Skin epidermis (tissue), 12 donors: ENCODE measurements around the gene ABCC11.

Source experiments
- H3K27ac ChIP-seq, 21 experiments: fragments of 200-600 bp; sonication (generic) in 11 of 21; one replicate each; pipeline ENCODE4 v1.5.0; 2020; ENCODE audit warnings: mild to moderate bottlenecking in 3 of 21, inconsistent platforms in 2 of 21, moderate library complexity in 2 of 21
- H3K4me3 ChIP-seq, 7 experiments: fragments of 200-600 bp; sonication (generic) in 2 of 7; one replicate each; pipeline ENCODE4 v1.5.0; 2020; ENCODE audit warnings: inconsistent platforms in 2 of 7, mild to moderate bottlenecking in 2 of 7, moderate library complexity in 1 of 7

Gene ABCC11

GRCh38 chr16:48139517-48139916 lies 107.8 kb downstream of the ABCC11 start:
- Histone ChIP-seq H3K27ac (no peak overlapping the region), H3K4me3 (no peak overlapping the region)

DNA sequence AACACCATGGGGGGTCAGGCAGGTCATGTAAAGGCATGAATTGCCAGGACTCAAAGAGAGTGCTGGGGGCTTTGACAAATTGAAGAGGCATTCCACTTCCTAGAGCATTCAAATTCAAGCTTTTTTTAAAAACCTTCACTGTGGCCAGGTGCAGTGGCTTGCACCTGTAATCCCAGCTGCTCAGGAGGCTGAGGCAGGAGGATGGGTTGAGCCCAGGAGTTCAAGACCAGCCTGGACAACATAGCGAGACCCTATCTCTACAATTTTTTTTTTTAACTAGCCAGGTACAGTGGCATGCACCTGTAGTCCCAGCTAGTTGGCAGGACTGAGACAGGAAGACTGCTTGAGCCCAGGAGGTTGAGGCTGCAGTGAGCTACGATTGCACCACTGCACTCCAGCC lies 108.8 kb downstream of the ABCC11 start:
- no peak overlapping the region for H3K4me3 ChIP-seq

DNA sequence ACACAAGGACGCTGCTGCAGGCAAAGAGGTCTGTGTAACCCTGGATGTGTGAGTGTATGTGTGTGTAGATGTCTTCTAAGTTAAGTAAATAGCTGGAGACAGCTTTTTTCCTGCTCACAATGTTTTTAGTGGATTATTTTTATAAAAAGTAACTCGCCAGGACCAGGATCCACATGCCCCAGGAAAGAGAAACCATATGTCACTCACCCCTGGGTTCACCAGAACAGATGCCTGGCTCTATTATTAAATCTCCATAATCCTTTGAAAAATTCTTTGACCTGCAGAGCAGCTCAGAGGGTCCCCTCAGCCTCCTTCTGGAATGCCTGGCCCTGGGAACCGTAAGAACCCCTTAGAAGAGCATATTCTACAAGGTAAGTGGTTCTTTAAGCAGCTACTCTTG lies 109.5 kb downstream of the ABCC11 start:
- H3K27ac ChIP-seq: no peak overlapping the region

More for the DNA sequence above, 108.8 kb downstream of the ABCC11 start:
- H3K27ac ChIP-seq: no peak overlapping the region

DNA sequence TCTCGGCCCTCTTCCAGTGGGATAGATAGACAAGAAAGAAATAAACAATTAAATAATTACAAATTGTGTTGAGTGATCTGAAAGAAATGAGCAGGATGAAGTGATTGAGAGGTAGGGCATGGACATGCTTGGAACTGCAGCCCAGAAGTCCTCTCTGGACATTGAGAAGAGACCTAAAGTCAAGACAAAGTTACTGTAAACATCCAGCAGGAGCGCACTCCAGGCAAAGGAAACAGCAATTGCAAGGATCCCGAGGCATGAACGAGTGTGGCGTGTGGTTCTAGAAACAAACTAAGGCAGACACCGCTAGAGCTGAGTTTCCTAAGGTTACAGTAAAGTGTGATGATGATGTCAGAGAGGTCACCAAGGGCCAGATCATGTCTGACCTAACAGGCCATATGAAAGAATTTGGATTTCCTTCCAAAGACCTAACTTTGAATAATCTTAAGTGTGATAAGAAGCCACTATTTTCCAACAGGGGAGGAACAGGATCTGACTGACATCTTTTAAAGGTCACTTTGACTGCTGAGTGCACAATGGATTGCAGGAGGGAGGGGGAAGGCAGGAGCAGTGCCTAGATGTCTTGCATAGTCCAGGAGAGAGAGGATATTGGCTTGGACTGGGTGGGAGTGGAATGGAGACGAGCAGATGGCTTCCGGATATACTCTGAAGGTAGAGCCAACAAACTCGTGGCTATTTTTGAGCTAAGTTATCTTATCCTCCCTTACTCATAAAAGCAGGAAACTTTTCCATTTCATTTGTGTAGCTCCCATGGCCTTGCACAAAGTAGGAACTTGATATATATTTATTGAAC lies 110.6 kb downstream of the ABCC11 start:
- Histone ChIP-seq H3K27ac (no peak overlapping the region), H3K4me3 (no peak overlapping the region)

More for the DNA sequence above, 109.5 kb downstream of the ABCC11 start:
- no peak overlapping the region for H3K4me3 ChIP-seq

DNA sequence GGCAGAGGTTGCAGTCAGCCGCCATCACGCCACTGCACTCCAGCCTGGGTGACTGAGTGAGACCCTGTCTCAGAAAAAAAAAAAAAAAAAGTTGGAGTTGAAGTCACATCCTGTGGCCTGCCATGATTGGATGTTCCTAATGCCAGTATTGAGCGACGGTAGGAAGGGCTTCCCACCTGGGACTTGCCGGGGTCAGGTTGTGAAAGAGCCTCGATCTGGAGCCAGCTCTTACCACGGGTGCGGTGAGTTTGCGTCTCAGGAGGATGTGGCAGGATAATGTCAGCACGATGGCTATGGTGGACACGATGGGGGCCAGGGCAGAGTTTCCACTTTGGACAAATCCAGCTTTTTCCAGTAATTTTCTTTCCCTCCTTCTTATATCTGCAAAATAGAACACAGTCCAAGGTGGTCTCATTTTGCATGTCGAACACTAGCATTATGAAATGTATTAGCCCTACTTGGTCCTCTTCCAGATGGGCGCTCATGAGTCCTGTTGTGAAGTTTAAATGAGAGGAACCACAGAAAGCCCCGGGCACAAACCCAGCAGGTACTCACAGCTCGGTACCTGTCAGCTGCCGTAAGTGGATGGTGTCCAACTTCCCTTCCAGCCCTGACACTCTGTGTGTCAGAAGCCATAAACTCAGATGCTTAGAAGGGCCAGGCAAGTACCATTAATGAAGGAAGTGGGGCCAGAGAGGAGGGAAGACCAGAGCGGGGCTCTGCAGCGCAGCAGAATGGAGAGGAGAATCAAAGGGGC lies 113.7 kb downstream of the ABCC11 start:
- H3K27ac ChIP-seq: no peak overlapping the region
- no peak overlapping the region for H3K4me3 ChIP-seq

GRCh38 chr16:48132696-48133095 lies 114.6 kb downstream of the ABCC11 start:
- no peak overlapping the region for H3K27ac ChIP-seq
- no peak overlapping the region for H3K4me3 ChIP-seq

DNA sequence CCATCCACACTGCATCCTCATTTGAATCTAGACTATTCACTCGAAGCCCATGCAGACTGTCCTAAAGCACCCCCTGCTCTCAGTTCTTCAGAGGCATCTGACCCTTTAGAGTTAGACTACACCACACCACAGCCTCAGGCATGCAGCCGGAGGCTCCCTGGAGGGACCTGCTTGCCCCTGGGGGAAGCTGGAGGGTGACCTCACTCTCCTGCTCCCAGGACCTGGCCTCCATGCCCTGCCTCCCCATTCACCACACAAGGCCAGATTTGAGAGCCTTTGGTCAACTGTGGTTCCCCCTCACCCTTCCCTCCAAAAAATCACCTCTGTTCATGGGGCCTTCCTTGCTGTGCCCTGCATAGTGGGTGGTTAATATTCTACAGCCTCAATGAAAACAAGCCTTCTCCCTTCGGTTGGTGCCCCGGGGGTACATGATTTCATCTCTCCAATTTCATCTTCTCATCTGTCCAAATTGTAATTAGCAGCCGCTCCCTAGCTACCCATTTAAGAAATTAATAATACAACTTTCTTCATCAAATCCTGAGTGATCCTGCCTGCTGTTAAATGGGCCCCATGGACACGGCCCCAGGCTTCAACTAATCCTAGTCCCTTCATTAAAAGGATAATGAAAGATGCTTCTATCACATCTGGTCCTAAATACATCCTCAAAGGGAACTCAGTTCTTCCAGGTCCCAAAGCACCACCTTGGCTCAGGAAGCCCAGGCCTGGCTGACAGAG lies 116.0 kb downstream of the ABCC11 start:
- Histone ChIP-seq H3K4me3 (no peak overlapping the region), H3K27ac (no peak overlapping the region)

GRCh38 chr16:48129926-48130325 lies 117.4 kb downstream of the ABCC11 start:
- H3K4me3 ChIP-seq: no peak overlapping the region
- H3K27ac ChIP-seq: no peak overlapping the region

- Histone ChIP-seq H3K4me3 (no peak overlapping the region), H3K27ac (no peak overlapping the region)
Measured at GRCh38 chr16:48128769-48129168, 118.6 kb downstream of the ABCC11 start.

- H3K27ac ChIP-seq: no peak overlapping the region
- H3K4me3 ChIP-seq: no peak overlapping the region
Measured at GRCh38 chr16:48126801-48127644, 120.3 kb downstream of the ABCC11 start.

DNA sequence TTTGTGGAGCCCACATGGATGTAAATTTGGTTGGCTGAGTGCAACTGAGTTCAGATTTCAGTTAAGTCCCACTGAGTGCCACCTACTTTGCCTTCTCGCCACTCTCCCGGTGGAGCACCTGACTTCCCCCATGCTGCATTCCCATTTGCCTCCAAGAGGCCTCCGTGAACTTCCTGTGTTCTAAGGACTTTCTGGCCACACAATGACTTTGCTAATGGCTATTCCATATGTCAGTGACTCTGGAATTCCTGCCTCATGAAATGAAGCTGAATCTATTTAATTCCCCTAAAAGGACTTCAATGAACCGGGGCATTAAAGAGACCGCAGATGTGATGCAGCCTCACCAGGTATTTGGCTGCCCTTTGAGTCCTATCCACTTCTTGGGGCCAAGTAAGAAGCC lies 121.5 kb downstream of the ABCC11 start:
- Histone ChIP-seq H3K4me3 (no peak overlapping the region), H3K27ac (no peak overlapping the region)

DNA sequence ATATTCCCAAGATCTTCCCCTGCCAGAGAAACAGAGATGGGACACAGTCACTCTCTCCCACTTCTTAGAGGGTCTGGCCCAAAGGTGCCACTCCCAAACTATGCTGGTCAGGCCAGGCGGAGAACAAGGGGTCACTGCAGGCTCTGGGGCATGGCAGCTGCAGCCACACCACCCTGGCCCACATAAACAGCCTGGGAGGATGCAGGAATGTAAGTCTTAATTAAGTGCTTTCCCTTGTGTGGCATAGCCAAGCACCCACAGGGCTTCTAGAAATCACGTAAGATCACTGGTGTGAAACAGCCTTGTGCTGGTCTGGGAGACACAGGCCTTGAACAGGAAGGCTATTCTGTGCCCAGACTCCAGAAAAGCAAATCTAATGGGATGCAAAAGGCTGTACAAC lies 123.1 kb downstream of the ABCC11 start:
- Histone ChIP-seq H3K4me3 (no peak overlapping the region), H3K27ac (peak overlapping the region in 1 of 21 experiments; percentile 7)

DNA sequence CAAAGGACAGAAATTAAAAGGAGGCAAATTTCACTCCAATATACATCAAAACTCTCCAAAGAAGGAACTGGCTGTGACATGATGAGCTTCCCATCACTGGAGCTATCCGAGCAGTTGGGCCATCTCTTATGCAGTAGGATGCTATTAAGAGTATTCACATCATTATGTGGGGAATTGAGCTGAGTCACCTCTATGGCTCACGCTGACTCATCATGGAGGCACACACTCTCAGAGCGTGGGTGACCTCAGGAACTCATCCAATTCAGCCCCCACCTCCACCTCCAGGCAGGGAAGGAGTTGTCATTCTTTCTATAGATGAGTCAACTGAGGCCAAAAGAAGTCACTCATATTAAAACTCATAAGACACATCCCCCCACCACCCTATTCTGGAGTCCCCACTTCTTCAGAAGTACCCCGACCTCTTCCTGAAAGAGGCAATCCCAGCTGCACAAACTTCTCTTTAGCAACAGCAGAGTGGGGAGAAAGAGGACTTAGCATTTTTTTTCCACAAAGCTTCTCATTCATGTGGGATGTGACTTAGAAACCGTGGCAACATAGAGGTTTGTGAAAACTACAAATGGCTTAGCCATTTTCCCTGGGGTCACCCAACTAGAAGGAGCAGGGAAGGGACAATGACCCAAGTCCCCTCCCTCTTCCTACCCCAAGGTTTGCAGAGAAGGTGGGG lies 124.1 kb downstream of the ABCC11 start:
- peak overlapping the region in 5 of 21 experiments; percentile 7 to 50 (median 30) for H3K27ac ChIP-seq
- H3K4me3 ChIP-seq: no peak overlapping the region

GRCh38 chr16:48121276-48121675 lies 126.1 kb downstream of the ABCC11 start:
- no peak overlapping the region for H3K27ac ChIP-seq
- H3K4me3 ChIP-seq: no peak overlapping the region

- Histone ChIP-seq H3K27ac (no peak overlapping the region), H3K4me3 (no peak overlapping the region)
Measured at GRCh38 chr16:48118841-48119240, 128.5 kb downstream of the ABCC11 start.

DNA sequence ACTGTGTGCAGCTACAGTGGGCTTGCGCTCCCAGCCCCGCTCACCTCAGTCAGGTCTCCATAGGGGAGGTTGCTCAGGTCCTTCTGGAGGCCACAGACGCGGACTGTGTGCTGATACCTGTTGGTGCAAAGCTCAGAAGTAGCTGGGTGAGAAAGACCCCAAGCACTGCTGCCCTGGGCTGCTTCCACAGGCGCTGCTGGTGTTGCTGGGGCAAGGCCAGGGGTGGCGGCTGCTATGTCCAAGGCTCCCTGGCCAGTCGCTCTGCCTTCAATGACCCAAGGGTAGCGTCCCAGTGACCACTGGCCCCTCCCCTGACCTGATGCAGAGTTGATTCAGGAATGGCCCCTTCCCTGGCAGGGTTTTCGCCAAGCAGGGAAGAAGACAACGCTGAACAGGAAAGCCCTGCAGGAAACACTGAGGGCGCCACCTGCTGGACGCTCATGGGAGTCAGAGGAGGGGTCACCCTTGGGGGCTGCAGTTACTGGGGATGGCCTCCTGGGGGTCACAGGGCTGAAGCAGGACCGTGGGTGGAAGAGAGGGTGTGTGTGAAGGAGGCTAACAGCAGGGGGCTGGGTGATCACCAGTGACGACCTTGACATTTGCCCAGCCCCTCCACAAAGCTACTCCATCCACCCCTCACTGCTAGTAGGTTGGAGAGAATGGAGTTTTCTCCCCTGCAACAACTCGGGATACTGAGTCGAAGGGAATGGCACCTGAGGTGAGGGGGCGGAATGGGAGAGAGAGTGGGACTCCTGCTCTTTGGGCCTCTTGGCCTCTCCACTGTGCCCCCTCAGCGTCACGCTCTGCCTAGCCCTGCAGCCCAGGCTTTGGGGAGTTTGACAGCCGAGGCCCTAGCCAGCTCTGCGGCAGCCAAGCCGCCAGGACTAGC lies 129.9 kb downstream of the ABCC11 start:
- no peak overlapping the region for H3K27ac ChIP-seq
- no peak overlapping the region for H3K4me3 ChIP-seq
